B cell (primary cell): ENCODE results near the gene PBX1.

Experiments used
- CTCF ChIP-seq: fragments of 200-600 bp; IDR thresholded peaks from one replicate; pipeline ENCODE4 v1.8.0; 2022; ENCODE audit warnings: antibody characterized with exemption, mild to moderate bottlenecking
- EZH2 ChIP-seq: IDR thresholded peaks from 2 replicates; pipeline ENCODE4 v1.6.1; 2012; ENCODE audit warnings: borderline replicate concordance, low read depth, mild to moderate bottlenecking, moderate library complexity, low read length; ENCODE audit not compliant: insufficient read depth, poor library complexity, severe bottlenecking

GRCh38 chr1:164562947-164563520 lies 4.0 kb downstream of the PBX1 start:
- TF ChIP-seq CTCF: no peak
- TF ChIP-seq EZH2: no peak
